ENCODE measurements around the gene HSPA12B. TPM values are rescaled to one million over a fixed set of nuclear protein-coding genes. Genes with fewer than 3 reads are reported as not detected.

Gene HSPA12B
- total and polyA plus RNA-seq, 11 donors, result 10.4 to 35.7 (median 14.3) TPM

- Histone ChIP-seq H3K27me3 (peaks cover 0 to 12% (median 0%) of the 10 kb centered on the region in 9 donors), H3K4me3 (peak overlapping the region in 10 of 12 donors; percentile 28 to 53 (median 47)), H3K27ac (peak overlapping the region in 5 of 12 donors; percentile 6 to 44 (median 26)), H3K36me3 (peaks cover 0 to 49% (median 27%) of the 10 kb centered on the region in 9 donors), H3K4me1 (peaks cover 0 to 51% (median 8%) of the 10 kb centered on the region in 12 donors), H3K9me3 (no peaks in the 10 kb centered on the region)
- TF ChIP-seq CTCF (IDR thresholded peaks at IDR 0.05) (no peak), POLR2A (IDR thresholded peaks at IDR 0.05) (no peak)
- ATAC-seq (peak in 2 of 4 donors; percentile 1 to 8), DNase-seq (no peak)
- WGBS, 4 donors, result 32 to 48% (median 36%) methylated on average over 13 of the region's 13 CpGs
- intact Hi-C loops (cut with DNase I), result loop anchor here in 5 of 10 donors (5.0 kb wide), 1 partner anchor 35 kb away; no protein-coding TSS in a partner anchor
Observed at GRCh38 chr20:3752386-3752759, 19.9 kb downstream of the HSPA12B start.

- peaks cover 0 to 42% (median 21%) of the 10 kb centered on the region in 9 donors for H3K36me3 ChIP-seq
- DNase-seq (peak in 2 of 5 donors; percentile 61 to 64), ATAC-seq (peak; percentile 55 to 78 (median 61))
- peak overlapping the region in 6 of 12 donors; percentile 1 to 44 (median 29) for H3K27ac ChIP-seq
- no peaks in the 10 kb centered on the region for H3K9me3 ChIP-seq
- peaks cover 0 to 12% (median 0%) of the 10 kb centered on the region in 9 donors for H3K27me3 ChIP-seq
- intact Hi-C loops (cut with DNase I), result loop anchor here in 5 of 10 donors (5.0 kb wide), 1 partner anchor 36 kb away; no protein-coding TSS in a partner anchor
- peaks cover 0 to 57% (median 10%) of the 10 kb centered on the region in 12 donors for H3K4me1 ChIP-seq
- no peak overlapping the region for H3K4me3 ChIP-seq
- WGBS, 4 donors, result 43 to 61% (median 46%) methylated on average over 4 of the region's 4 CpGs
- no peak for TF ChIP-seq POLR2A (IDR thresholded peaks at IDR 0.05)
- TF ChIP-seq CTCF (IDR thresholded peaks at IDR 0.05), result peak; percentile 63 to 81 (median 72)
Observed at GRCh38 chr20:3753098-3753497, 20.6 kb downstream of the HSPA12B start.

GRCh38 chr20:3753501-3754275 lies 21.2 kb downstream of the HSPA12B start:
- H3K4me1 ChIP-seq, result peaks cover 0 to 60% (median 11%) of the 10 kb centered on the region in 12 donors
- intact Hi-C loops (cut with DNase I), result loop anchor here in 6 of 10 donors (2.0 to 5.0 kb wide), 2 partner anchors 21 to 36 kb away; no protein-coding TSS in a partner anchor
- peak overlapping the region in 6 of 12 donors; percentile 1 to 44 (median 29) for H3K27ac ChIP-seq
- no peaks in the 10 kb centered on the region for H3K9me3 ChIP-seq
- no peak for TF ChIP-seq CTCF (IDR thresholded peaks at IDR 0.05)
- TF ChIP-seq POLR2A (IDR thresholded peaks at IDR 0.05), result no peak
- peak; percentile 1 to 6 (median 2) for ATAC-seq
- no peak for DNase-seq
- H3K27me3 ChIP-seq, result peaks cover 0 to 12% (median 0%) of the 10 kb centered on the region in 9 donors
- peaks cover 0 to 37% (median 17%) of the 10 kb centered on the region in 9 donors for H3K36me3 ChIP-seq
- no peak overlapping the region for H3K4me3 ChIP-seq
- WGBS, 4 donors, result 61 to 80% (median 75%) methylated on average over 19 to 26 of the region's 26 CpGs

- Histone ChIP-seq H3K36me3 (peaks cover 0 to 39% (median 17%) of the 10 kb centered on the region in 9 donors), H3K4me1 (peaks cover 0 to 60% (median 11%) of the 10 kb centered on the region in 12 donors), H3K27me3 (peaks cover 0 to 12% (median 0%) of the 10 kb centered on the region in 9 donors), H3K27ac (peak overlapping the region in 2 of 12 donors; percentile 14 to 34), H3K9me3 (no peaks in the 10 kb centered on the region), H3K4me3 (no peak overlapping the region)
- TF ChIP-seq POLR2A (IDR thresholded peaks at IDR 0.05) (no peak), CTCF (IDR thresholded peaks at IDR 0.05) (no peak)
- intact Hi-C loops (cut with DNase I), result loop anchor here in 6 of 10 donors (2.0 to 5.0 kb wide), 2 partner anchors 21 to 37 kb away; no protein-coding TSS in a partner anchor
- ATAC-seq (no peak), DNase-seq (no peak)
- WGBS, 4 donors, result 69 to 91% (median 81%) methylated on average over 8 to 16 of the region's 16 CpGs
Observed at GRCh38 chr20:3754276-3754630, 21.8 kb downstream of the HSPA12B start.

Measured in heart left ventricle (tissue), 16 donors.